ENCODE results near the gene MYT1.

DNA sequence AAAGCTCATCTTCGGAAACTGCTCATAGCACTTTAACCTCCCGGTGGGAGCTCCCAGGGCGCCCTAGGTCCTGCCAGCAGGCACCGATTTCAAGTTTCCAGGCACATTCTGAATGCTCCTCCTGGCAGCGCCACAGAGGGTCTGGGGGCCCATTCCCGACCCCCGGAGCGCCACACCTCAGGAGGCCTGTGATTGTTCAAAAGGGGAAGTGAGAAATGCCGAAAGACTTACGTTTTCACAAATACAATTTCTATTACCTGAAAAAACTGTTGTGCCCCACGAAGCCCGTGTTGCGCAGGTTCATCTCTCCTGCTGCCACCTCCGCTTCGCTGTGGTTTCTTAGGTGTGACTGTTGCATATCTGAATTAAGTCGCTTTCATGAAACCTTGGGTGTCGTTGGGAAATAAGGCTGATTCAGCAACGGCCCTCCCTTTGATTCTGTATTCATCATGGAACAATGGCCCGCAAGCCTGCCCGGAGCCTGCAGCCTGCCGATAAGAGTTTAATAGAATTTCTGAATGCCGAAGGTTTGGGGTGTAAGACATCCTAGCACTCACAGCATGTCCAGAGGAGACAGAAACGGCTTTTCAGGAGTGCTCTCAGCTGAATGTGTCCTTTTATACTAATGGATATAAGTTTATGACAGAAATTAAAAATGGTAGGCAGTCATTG, 1.9 kb upstream of the MYT1 start:
- TF ChIP-seq, protein P1, sequence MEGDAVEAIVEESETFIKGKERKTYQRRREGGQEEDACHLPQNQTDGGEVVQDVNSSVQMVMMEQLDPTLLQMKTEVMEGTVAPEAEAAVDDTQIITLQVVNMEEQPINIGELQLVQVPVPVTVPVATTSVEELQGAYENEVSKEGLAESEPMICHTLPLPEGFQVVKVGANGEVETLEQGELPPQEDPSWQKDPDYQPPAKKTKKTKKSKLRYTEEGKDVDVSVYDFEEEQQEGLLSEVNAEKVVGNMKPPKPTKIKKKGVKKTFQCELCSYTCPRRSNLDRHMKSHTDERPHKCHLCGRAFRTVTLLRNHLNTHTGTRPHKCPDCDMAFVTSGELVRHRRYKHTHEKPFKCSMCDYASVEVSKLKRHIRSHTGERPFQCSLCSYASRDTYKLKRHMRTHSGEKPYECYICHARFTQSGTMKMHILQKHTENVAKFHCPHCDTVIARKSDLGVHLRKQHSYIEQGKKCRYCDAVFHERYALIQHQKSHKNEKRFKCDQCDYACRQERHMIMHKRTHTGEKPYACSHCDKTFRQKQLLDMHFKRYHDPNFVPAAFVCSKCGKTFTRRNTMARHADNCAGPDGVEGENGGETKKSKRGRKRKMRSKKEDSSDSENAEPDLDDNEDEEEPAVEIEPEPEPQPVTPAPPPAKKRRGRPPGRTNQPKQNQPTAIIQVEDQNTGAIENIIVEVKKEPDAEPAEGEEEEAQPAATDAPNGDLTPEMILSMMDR (IDR thresholded peaks at IDR 0.05) = no peak
- no peak for TF ChIP-seq POLR2A (IDR thresholded peaks at IDR 0.05)
